HG02885 (cell line): Measurements from ENCODE around the gene ALK.

Experiments
- ATAC-seq: cut with Tn5 transposase; IDR thresholded peaks from one replicate; pipeline ENCODE4 v1.9.1; 2021; ENCODE audit warnings: mild to moderate bottlenecking; ENCODE audit not compliant: unreplicated experiment, poor library complexity

The ALK gene

GRCh38 chr2:29921560-29921915, at the start of gene ALK:
Gene ALK, minus strand, starts transcription at chr2:29921586. Its CDS starts 927 bp downstream, at chr2:29920659.
- no peak for ATAC-seq

DNA sequence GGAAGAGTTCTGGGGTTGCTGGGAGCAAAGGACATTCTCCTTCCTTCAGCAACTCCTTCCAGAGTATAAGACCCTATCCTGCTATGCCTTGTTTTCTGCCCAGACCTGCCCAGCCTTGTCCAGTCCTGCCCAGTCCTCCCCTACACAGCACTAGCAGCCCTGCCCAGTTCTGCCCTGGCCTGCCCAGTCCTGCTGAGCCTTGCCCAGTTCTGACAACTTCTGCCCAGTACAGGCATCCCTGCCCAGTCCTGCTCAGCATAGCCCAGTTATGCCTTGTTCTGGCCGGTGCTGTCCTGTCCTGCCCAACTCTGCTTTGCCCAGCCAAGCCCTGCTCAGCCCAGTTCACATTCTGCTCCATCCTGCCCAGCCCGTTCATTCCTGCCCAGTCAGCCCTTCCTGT, 44.9 kb upstream of the ALK start:
- ATAC-seq, result no peak

DNA sequence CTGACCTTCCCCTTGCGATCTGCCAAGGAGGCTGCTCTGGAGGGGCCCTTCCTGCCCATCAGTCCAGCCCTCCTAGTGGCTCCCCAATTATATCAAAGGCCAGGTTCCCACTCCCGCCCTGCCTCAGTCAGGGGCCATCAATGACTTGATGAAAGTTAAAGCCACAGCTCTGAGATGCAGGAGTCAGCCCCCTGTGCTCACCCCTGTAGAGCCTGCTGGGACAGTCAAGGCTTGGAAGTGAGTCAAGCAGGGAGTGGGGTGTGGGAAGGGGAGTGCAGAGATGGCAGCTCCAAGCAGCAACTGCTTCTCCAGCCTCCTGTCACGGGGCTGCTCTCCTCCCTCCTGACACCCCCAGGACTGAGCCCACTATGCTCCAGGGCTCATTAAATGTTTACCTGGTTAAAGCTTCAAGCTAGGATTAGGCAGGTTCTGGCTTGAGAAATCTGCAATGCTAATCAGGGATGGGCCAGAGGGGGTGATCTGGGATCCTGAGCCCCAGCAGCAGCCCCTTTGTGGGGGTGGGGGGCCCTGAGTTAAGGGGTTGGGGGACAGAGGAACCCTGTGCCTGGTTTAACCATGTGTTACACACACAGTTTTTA, 42.7 kb upstream of the ALK start:
- ATAC-seq, result no peak

- no peak for ATAC-seq
Observed at GRCh38 chr2:29962922-29963321, 41.5 kb upstream of the ALK start.

DNA sequence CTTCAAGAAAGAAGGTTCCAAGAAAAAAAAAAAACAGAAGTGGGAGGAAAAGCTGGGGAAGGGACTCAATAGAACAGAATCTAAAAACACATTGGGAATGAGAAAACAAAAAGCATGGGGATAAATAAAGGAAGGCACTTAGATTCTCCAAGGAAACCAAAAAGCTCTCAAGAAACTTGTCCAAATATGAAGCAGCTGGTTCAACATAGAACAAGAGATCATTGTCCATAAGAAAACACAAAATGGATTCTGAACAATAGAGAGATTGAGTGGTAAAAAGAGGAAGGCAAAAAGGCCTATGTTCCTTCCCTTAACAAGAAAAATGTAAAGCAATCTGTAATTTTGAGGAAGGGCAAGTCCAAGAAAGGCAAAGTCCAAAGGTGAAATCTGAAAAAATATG, 32.9 kb upstream of the ALK start:
- no peak for ATAC-seq

- ATAC-seq, result no peak
Observed at GRCh38 chr2:29952973-29953372, 31.6 kb upstream of the ALK start.

DNA sequence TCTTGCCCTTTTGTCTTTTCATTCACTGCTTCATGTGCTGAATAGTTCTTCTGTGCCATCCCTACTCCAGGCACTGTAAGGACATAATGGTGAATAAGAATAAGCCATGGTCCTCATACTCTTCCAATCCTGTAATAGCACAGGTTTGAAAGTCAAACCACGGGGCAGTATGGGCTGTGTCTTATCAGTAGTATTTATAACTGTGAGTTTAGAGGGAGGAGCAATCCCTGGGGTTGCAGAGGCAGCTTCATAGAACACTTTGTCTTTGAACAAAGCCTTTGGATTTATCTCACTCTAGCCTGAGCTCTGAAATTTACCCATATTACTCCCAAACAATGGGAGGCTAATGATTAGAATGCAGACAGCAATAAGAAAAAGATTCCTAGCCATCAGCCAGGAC, 30.2 kb upstream of the ALK start:
- ATAC-seq, result no peak

- no peak for ATAC-seq
Observed at GRCh38 chr2:29950481-29950880, 29.1 kb upstream of the ALK start.

DNA sequence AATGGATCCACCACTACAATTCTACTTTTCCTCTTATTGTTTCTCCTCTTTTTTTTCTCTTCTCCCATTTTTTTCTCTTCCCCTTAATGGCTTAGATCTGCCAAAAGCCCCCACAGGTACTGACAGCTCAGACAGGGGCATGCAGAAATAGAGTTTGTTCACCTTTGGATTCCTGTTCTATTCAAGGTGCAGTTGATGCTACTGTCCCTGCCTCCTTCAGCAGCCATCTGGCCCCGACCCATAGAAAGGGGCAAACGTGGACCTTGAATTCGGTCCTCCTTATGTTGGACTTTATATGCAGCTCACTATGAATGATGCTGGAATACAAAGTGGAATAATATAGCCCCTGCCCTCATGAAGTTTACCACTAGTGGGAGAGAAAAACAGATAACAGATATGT, 27.7 kb upstream of the ALK start:
- ATAC-seq, result no peak

- ATAC-seq, result no peak
Observed at GRCh38 chr2:29946505-29946904, 25.1 kb upstream of the ALK start.

- ATAC-seq, result no peak
Observed at GRCh38 chr2:29942711-29943110, 21.3 kb upstream of the ALK start.

DNA sequence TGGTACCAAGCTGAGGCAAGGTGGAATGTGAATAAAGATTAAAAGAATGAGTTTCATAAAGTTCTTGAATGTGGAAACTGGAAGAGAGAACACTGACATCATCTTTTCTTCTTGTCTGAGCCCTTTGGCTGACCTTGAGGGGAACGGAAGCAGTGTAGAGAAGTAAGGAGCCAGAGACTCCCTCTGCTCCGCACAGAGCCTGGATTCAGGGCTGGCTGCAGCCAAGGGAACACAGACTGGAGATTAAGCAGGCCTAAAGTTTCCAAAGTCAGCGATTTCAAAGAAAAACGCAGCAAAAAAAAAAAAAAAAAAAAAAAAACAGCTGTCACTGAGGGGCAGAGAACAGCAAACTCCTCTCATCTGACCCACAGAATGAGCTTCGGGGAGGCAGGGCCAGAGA, 19.3 kb upstream of the ALK start:
- ATAC-seq, result no peak

- ATAC-seq, result no peak
Observed at GRCh38 chr2:29936020-29936419, 14.6 kb upstream of the ALK start.

DNA sequence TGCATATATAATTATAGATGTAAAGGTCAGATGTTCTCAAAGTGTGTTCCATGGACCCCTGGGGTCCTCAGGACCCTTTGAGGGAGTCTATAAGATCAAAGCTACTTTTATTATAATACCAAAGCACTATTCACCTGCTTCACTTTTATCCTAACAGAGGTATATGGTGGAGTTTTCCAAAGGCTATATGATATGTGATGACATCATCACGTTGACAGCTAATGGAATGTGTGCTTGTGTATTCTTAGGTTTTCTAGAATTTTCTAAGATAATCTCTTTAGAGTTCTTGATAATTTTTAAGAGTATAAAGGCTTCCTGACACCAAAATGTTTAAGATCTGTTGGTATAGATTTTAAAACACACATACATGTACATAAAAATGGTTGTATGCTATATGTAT, 10.4 kb upstream of the ALK start:
- no peak for ATAC-seq

- no peak for ATAC-seq
Observed at GRCh38 chr2:29923110-29923721, 1.8 kb upstream of the ALK start.

DNA sequence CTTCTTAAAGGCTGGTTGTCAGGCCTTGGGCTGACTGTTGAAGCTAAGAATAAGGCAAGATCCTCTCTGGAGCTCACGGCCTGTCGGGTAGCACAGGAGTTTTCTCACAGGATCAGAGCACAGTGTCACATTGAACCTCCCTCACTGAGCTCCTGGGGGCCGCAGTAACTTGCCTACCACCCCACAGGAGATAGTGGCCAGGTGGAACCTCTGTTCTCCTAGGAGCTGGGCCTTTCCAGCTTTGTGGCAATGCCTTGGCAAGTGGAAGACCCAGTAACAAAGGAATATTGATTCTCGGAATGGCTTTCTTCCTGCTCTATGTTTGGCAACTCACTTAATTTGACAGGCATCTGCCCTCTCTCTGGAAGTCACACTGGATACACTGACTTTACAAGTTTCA, 1.2 kb upstream of the ALK start:
- no peak for ATAC-seq

DNA sequence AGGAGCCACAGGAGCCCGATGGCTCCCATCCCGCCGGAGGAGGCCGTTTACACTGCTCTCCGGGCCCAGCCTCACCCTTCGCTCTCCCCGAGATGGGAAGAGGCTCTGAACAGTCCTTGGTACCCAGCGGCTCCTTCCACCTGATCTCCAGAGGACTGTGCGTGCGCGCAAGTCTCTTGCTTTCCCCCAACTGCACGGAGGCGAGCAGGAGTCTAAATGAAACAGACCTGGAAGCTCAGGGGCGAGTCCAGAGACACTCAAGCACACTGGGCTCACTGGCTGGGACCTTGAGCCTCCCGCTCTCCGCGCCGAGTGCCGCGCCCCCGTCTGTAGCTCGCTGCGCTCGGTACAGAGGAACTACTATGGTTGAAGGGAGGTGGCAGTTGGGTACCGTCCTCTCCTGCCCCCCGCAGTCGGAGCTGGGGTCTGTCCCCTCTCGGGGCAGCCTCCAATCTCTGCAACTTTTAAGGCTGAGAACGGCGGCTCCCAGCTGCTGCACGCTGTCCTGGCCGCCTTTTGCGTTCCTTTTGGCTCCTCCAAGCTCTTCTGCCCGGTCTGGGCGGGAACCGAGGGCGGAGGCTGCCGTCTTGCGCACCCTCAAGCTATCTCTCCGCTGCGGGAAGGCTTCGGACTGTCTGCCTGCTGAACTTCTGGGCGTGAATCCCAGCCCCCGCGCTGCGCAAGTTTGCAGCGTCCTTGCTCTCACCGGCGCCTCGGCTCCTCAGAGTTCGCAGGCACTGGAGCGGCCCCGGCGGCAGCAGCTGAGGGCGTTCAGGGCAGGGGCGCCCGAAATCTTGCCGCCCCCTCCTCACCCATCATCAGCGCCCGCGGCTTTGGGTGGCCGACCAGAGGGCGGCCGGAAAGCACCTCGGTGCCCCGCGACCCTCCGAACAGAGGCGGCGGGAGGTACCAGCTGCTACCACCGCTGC, 491 bp downstream of the ALK start:
- ATAC-seq, result no peak

- ATAC-seq, result no peak
Observed at GRCh38 chr2:29920130-29920577, 1.2 kb downstream of the ALK start.

GRCh38 chr2:29918941-29919340, 2.4 kb downstream of the ALK start:
- ATAC-seq, result no peak

- ATAC-seq, result no peak
Observed at GRCh38 chr2:29917781-29918180, 3.6 kb downstream of the ALK start.

DNA sequence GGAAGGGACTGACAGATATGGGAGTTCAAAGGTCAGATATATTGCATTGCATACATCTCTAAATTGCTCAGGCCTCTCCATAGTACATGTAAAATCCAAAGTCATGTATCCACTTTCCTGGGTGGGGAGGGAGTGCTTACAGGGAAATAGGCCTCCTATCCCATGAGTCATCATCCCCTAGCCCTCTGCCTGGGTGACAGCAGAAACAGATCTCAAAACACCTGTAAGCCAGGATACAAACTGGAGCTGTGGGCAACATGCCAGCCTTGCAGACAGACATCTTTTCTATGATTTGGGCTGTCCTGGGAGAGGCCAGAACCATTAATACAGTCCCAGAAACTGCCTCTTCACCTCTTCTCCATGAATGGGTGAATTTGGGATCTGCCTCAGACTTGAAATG, 4.8 kb downstream of the ALK start:
- no peak for ATAC-seq
